HS-5 (cell line): ENCODE measurements around the gene SMC1A.
"Not testable (repeated sequence)": the region's sequence is repeated elsewhere in the genome, so short reads cannot be mapped to it uniquely, and the experiment has no call there.

ENCODE experiments used
- DNase-seq: peaks from one replicate; pipeline ENCODE4 v3.0.0-alpha.2; 2012; ENCODE audit warnings: low read depth

SMC1A gene

GRCh38 chrX:53421772-53422085 is 725 bp downstream of the SMC1A start:
- no peak for DNase-seq

DNA sequence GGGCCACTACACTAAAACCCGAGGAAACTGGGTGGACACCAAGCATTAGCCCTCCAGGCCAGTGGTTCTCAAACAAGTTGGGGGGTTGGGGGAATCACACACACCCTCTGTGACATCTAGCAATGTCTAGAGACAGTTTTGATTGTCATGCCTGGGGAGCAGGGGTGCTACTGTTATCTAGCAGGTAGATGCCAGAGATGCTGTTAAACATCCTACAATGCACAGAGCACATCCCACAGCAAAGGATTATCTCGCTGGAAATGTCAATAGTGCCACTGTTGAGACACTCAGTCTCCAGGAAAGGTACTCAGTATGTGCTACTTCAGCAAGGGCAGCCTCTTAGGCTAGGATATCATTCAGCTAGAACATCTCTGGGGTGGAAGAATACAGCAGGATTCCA is 1.3 kb downstream of the SMC1A start:
- no peak for DNase-seq

- DNase-seq = not testable (repeated sequence)
Measured at GRCh38 chrX:53420351-53420750, 2.1 kb downstream of the SMC1A start.

- no peak for DNase-seq
Measured at GRCh38 chrX:53412446-53412845, 10.0 kb downstream of the SMC1A start.

GRCh38 chrX:53403535-53403934 is 18.9 kb downstream of the SMC1A start:
- no peak for DNase-seq

- no peak for DNase-seq
Measured at GRCh38 chrX:53398216-53398615, 24.2 kb downstream of the SMC1A start.

- DNase-seq = no peak
Measured at GRCh38 chrX:53395605-53396298, 26.7 kb downstream of the SMC1A start.

GRCh38 chrX:53383376-53384076 is 38.9 kb downstream of the SMC1A start:
- DNase-seq = no peak

DNA sequence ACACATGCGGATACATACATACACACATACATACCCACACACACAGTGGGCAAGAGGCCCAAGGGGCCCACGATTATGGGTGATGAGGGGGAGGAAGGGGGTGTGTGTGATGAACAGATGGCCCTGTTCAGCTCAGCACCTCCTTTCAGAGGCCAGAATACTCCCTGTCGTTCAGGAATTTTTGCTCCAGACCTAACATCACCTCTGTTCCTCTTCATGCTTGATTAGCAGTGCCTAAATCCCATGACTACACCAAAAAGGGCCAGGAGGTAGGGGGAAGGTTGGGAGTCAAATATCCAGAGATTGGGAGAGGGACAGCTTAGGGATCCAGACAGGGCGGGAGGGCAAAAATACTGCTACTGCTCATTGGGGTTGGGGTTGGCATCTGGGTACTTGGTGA is 42.7 kb downstream of the SMC1A start:
- no peak for DNase-seq

DNA sequence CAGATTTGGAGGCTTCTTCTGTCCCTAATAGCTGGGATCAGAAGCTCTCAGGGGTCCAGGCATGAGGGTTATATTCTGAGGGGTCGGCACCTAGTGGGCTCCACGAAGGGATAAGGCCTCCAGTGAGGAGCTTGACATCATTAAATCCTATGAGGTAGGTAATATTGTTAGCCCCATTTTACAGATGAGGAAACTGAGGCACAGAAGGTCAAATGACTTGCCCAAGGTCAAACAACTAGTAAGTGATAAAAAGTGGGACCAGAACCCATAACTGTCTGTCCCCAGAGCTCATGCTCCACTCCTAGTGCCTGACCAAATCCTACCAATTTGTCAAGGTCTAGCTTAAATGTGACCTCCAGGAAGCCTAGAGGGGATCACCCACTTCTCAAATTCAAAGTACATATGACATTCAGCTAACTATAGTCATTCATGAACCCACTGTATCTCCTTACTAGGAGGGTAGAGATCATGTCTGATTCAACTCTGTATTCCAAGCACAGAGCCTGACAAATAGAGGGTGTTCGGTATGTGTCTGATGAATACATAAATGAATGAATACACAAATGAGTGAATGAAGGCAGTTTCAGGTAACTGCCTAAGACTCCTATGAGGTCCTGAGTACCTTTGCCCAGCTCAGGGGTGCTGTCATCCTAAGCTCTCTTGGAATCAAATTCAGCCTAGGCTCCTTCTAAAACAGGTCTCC is 43.3 kb downstream of the SMC1A start:
- DNase-seq = no peak

- DNase-seq = no peak
Measured at GRCh38 chrX:53377464-53377863, 45.0 kb downstream of the SMC1A start.

DNA sequence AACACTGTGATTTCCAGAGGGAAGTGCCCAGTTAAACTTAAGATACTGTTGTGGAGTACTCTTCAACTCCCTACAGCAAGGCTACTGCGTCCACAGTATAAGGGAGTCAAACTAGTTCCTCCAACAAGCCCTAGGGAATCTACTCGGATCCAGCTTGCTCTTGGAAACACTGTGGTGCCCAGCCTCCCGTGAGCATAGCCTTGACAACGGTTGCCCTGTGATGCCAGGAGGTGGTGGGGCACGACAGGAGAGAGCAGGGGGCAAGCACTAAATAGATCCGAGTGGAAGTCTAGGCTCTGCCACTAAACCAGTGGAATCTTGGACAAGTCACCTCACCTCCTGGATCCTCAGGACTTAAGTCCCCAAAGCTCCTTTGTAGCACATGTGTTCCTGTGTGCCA is 45.6 kb downstream of the SMC1A start:
- no peak for DNase-seq

- DNase-seq = no peak
Measured at GRCh38 chrX:53374923-53375322, 47.5 kb downstream of the SMC1A start.

DNA sequence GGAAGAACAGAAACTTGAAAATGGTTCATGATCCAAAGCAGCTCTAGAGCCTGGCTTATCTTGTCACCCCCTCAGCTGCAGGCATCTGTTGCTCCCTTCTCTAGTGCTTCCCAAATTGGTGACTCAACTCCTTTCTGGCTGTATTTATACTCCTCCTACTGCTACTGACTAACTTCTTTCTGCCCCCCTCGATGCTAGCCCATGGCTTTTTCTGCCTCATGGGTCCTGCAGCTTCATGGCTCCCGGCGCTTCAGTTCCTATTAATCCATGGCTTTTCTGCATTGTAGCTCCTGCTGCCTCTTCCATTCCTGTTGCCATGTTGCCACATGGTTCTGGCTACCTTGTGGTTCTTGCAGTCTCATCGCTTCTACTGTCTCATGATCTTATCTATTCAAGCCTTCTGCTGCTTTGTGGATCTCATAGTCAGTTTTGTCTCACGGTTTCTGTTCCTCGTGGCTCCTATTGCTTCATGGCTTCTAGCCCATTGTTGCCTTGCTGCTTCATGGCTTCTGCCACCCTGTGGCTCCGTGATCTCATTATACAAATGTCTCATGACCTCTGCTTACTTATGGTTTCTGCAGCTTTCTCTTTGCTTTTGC is 48.1 kb downstream of the SMC1A start:
- DNase-seq = no peak

- DNase-seq = no peak
Measured at GRCh38 chrX:53373307-53373706, 49.1 kb downstream of the SMC1A start.

- not testable (repeated sequence) for DNase-seq
Measured at GRCh38 chrX:53366454-53366853, 56.0 kb downstream of the SMC1A start.

DNA sequence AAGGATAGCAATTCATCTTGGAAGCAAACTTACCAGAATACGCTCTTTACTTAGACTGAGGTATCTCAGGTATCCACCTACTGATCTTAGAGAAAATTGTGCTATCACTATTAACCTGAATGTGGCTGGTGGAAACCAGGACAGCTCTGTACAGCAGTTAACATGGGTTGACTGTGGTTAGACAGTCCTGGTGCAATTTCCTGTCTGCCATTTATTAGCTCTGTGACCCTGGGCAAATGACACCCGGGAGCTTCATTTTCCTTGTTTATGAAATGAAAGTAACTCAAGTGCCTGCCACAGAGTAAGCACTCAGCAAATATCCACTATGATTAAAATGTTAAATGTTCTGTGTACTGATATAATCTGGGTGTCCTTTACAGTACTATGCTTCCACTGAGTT is 60.0 kb downstream of the SMC1A start:
- DNase-seq = no peak

GRCh38 chrX:53357799-53358530 is 64.5 kb downstream of the SMC1A start:
- DNase-seq = no peak

- DNase-seq = no peak
Measured at GRCh38 chrX:53356186-53356585, 66.3 kb downstream of the SMC1A start.

DNA sequence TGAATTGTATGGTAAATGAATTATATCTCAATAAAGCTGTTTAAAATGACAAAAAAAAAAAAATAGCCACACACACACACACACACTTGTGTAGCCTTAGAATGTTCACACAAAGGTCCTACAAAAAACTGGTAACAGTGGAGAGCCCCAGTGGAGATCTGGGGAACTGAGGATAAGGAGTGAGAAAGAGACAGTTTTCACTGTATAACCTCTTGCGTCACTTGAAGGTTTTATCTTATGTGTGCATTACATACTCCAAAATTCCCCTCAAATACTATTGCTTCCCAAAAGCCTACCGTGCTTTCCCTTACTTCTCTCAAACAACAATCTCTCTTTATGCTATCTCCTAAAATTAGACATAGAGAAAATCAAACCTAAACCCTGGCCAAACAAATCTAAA is 67.8 kb downstream of the SMC1A start:
- DNase-seq = no peak

DNA sequence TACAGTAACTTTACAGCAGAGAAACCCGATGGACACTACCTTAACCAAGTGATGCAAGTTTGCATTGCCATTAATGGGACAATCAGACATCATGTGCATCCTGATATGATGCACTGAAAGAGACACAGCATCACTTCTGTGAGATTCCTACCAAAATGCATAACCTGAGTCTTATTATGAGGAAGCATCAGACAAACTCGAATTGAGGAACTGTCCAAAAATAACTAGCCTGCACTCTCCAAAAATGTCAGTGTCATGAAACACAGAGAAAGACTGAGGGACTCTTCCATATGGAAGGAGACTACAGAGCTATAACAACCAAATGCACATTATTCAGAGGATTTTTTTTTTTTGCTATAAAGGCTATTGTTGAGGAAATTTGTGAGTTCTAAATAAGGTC is 74.5 kb downstream of the SMC1A start:
- no peak for DNase-seq
